GM15510 (cell line): ENCODE results near the gene BSDC1.

Source experiments
- POLR2A ChIP-seq: IDR thresholded peaks from 3 replicates; pipeline ENCODE4 v1.6.1; 2011; ENCODE audit warnings: borderline replicate concordance; ENCODE audit not compliant: insufficient read length; ENCODE audit errors: extremely low read depth

Gene BSDC1

DNA sequence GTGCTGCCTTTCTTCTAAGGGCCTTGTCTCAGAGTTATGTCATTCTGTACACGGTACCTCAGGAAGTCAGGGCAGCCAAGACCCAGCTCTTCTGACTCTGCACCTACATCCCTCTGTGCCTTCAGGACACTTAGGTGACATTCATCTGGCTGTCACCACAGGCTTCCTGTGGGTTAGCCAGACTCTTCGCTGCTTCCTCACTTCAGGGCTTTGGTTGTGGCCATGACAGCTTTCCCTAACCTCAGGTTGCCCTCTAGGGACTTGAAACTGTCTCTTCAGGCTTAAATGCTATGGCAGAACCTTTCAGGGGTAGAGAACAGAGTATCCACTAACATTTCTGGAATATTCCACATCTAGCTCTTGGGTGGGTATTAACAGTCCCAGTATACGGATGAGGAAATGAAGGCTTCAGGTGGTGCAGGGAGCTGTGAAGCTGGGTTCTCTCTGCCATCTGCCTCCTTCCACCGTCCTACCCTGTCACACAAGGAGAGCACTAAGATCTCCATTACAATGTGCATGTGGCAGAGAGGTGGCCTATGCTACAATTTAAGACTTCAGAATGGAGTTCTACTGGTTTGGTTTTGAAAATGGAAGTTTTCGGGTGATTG, 22.0 kb downstream of the BSDC1 start:
- no peak for TF ChIP-seq POLR2A

DNA sequence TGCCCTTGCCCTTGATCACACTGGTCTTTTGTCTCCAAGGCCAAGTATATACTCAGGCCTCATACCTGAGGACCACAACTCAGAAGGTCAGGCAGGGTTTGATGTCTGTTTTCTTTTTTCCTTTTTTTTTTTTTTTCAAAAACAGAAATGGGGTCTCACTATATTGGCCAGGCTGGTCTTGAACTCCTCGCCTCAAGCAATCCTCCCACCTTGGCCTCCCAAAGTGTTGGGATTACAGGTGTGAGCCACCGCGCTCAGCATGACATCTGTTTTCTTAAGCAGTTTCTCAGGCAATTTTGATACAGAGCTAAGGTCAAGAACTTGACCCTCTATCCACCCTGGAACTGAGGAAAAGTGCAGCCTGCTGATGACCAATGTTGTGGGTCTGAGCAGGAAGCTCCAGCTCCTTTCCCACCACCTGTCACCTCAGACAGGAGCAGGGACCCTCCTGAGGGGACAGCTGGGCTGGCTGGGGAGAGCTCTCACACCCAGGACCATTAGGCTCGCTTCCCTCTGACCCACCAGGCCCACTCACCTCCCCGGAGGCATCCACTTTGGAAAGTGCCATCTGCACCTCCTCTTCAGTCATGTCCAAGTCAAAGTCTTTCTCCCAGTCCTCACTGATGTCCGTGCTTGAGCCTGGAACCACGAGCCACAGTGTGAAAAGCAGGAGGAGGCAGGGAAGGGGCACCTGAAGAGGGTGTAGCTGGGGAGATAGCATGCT, 26.2 kb downstream of the BSDC1 start:
- no peak for TF ChIP-seq POLR2A

DNA sequence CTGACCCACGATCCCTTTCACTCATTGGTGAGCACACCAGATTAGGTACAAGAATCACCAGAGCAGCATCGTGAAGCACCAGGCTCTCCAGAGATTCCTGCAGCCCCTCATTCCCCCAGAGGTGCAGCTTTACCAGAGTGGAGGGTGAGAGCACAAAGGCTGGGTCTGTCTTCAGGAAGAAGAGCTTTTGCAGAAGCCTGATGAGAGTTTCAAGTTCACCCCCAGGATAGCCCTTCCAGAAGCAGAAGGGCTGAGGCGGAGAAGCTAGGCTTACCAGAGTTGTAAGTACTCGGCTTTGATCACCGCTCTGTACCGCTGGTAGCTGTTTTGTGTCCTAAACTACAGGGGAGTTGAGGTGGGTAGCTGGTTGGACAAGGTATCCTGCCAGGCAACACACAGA, 28.8 kb downstream of the BSDC1 start:
- no peak for TF ChIP-seq POLR2A

DNA sequence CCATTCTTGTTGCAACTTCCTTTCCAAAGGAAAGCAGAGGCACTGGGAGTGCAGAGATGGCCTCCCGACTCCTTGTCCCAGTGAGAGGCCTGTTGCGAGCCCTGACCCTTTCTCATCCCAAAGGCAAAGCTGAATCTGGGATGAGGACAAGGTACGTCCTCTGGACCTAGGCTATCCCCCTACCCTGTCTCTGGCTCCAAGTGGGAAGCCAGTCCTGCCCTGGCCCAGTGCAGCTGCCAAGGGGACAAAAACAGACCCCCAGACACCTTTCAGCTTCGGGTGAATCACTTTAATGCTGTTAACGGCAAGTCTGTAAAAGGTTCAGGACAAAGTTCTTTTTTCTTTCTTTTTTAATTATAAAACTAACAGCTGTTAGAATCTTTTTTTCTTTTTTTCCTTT, 29.4 kb downstream of the BSDC1 start:
- no peak for TF ChIP-seq POLR2A

DNA sequence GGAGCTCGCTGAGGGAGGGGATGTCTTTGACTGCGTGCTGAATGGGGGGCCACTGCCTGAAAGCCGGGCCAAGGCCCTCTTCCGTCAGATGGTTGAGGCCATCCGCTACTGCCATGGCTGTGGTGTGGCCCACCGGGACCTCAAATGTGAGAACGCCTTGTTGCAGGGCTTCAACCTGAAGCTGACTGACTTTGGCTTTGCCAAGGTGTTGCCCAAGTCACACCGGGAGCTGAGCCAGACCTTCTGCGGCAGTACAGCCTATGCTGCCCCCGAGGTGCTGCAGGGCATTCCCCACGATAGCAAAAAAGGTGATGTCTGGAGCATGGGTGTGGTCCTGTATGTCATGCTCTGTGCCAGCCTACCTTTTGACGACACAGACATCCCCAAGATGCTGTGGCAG, 30.5 kb downstream of the BSDC1 start:
- no peak for TF ChIP-seq POLR2A

DNA sequence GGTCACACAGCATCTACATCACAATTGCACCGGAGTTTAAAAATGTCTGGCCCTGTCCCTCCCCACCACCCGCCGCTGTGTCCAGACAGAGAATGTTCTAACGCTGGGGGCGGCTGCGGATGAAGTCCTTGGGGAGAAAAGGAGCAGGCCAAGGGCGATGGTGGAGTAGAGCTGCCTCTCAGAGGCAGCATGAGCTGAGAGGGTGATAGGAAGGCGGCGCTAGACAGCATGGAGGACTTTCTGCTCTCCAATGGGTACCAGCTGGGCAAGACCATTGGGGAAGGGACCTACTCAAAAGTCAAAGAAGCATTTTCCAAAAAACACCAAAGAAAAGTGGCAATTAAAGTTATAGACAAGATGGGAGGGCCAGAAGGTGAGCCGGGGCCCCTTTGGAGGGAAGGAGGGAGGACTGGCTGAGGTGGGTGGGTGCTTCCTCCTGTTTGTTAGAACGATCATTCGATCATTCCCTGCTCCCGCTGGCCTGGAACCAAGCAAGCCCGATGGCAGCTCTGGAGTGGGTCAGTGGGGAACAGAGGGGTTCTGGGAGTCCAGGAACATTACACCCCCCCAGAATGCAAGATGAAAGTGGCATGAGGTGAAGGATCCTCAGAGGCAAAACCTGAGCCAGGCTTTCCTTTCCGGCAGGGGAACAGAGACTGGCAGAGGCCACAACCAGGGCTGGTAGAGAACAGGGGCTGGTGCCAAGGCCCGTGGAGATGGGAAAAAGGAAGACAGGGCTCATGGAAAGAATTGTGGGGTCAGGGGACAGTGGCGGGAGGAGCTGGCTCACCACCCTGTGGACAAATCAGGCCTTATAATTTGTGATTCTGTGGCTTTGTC, 31.5 kb downstream of the BSDC1 start, which contains the start of the genes FAM229A and TSSK3:
Gene FAM229A (minus strand): TSS at position 12 of the 840 bp plus-strand sequence. CDS start 394 bp downstream, outside the sequence.
Gene TSSK3 (plus strand): TSS at position 66 of the 840 bp plus-strand sequence. CDS start 163 bp downstream, at position 229.
- no peak for TF ChIP-seq POLR2A

DNA sequence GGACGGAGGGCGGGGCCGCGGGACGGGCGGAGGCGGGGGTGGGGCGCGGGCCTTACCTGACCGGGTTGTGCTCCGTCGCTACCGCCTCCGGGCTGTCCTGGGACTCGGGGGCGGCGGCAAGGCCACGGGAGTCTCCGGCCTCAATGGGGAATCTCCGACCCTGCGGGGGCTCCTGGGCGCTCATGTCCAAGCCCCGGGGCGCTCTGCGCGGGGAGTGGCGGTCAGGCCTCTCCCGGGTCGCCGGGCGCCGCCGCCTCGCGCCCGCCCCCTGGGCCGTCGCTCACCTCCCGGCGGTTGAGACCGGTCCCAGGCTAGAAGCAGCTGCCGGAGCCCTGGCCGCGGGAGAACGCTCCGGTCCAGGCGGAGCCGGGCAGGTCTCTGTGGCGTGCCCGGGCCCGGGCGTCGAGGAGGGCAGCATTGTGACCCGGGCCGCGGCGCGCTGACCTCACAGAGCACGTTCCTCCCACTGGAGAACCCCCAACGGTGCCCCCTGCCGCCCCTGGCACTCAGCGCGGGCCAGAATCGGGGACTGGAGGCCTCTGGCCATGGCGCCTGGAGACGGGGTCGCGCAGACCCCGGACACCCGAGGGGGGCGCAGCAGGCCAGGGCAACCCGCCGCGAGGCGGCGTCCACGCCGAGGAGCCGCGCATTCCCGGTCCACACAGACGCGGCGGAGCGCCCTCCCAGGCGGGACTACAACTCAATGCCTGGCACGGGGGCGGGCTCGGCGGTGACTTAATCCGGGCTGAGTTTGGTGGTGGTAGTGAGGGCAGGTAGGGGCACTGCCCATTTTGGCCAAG, 32.4 kb downstream of the BSDC1 start:
- TF ChIP-seq POLR2A, result no peak

DNA sequence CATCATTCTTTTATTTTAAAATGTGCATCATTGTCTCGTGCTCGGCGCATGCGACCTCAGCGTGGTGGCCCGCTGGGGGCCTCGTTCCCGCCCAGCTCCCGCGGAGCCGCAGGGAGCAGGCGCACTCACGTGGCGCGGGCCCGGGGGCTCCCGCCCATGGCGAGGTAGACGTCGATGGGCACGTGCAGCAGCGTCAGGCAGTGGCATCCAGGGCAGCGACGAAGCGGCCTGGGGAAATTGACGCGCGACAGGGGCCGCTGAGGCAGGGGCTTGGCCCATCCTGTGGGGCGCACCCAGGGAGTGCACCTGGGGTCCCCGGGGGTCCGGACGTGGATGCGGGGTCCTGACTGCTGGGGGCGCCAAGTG, 33.0 kb downstream of the BSDC1 start:
- TF ChIP-seq POLR2A, result no peak

DNA sequence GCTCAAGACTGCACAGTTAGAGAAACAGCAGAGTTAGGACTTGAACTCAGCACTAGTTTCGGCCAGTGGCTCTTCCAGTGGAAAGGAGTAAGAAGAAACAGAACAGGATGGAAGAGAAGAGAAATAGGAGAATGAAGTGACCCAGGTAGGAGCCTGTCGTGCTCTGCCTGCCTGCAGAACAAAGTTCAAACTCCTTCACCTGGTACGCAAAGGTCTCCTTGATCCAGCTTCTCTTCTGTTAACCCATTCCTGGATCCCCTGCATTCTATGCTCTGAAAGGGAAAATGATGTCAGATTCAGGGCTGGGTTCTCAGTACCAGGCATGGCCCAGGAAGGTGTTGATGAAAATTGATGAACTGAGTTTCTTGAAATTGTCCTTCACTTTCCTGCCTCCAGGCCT, 35.8 kb downstream of the BSDC1 start:
- no peak for TF ChIP-seq POLR2A

DNA sequence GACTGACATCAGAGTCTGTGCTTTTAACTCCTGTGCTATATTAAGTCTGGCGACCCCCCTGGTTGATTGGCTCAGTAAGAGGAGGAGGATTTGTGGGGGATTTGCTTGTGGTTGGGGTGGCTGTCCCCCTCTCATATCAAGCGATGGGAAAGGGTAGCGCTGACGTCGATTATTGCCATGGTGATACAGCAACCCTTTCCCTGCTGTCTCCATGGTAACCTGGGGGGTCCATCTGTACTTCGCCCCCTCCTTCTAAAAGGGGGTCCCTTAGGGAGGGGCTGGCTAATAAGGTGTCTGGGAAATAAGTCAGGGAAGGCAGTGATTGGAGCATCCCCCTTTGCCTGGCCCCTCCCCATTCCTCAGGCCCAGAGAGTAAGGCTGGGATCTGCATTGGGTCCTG, 36.6 kb downstream of the BSDC1 start:
- no peak for TF ChIP-seq POLR2A

DNA sequence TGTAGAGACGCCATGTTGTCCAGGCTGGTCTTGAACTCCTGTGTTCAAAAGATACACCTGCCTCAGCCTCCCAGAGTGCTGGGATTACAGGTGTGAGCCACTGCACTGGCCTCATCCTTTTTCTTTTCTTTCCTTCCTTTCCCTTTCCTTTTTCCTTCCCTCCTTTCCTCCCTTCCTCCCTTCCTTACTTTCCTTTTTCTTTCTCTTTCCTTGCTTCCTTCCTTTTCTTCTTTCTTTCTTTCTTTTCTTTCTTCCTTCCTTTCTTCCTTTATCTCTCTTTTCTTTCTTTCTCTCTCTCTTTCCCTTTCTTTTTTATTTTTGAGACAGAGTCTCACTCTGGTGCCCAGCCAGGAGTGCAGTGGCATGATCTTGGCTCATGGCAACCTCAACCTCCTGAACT, 37.8 kb downstream of the BSDC1 start:
- no peak for TF ChIP-seq POLR2A

DNA sequence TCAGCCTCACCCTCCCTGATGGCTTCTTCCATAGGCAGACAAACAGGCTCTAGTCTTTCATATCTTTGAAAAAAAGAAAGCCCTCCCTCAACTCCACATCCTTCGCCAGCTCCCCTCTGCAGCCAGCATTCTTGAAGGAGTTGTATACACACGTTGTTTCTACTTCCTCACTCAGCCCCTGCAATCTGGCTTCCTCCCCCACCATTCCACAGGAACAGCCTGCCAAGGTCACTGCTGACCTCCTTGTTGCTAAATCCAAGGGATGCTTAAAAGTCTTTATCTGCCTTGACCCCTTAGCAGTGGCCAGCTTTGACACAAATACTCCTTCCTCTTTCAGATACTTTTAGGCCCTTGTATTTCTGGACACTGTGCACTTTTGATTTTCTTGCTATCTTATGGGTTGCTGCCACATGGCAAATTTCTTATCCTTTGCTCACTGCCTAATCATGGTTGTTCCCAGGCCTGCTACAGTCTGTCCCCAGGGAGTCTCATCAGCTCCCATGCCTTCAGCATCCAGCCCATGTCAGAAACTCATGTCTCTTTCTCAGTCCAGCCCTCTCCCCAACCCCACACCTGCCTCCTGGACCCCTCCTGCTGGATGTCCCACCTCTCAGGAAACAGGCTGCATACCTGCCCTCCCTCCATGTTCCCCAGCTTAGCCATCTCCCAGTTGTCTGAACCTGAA, 40.2 kb downstream of the BSDC1 start:
- TF ChIP-seq POLR2A, result no peak

DNA sequence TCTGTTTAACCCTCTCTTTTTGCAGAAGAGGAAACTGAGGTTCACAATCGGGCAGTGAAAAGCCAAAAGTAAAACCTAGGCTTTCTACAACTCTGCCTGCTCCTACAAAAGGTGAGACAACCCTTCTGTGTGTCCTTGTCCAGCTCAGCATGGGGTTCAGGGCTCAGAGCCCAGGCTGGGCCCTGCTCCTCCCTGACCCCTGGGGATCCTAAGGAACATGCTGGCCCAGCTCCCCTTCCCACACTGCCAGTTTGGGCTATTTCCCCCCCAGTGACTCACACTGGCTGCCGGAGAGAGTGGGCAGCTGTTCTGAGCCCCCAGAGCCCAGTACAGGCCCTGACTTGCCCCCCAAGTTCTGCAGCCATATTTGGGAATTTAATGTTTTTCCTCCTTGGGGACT, 40.8 kb downstream of the BSDC1 start:
- no peak for TF ChIP-seq POLR2A

DNA sequence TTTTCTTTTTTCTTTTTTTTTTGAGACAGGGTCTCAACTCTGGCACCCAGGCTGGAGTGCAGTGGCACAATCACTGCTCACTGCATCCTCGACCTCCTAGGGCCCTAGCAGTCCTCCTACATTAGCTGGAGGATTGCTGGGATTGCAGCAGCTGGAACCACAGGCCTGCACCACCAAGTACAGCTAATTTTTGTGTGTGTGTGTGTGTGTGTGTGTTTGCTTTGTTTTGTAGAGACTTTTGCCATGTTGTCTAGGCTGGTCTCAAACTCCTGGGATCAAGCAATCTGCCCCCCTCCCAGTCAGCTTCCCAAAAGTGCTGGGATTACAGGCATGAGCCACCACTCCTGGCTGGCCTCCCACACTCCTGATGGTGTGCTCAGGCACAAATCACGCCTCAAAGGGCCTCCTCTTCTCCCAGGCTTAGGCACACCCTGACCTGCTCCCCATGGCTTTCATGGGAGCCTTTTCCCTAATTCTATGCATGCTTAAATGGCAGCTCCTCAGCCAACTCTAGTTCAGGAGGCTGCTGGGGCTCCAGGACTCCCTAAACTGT, 41.3 kb downstream of the BSDC1 start:
- TF ChIP-seq POLR2A, result no peak

DNA sequence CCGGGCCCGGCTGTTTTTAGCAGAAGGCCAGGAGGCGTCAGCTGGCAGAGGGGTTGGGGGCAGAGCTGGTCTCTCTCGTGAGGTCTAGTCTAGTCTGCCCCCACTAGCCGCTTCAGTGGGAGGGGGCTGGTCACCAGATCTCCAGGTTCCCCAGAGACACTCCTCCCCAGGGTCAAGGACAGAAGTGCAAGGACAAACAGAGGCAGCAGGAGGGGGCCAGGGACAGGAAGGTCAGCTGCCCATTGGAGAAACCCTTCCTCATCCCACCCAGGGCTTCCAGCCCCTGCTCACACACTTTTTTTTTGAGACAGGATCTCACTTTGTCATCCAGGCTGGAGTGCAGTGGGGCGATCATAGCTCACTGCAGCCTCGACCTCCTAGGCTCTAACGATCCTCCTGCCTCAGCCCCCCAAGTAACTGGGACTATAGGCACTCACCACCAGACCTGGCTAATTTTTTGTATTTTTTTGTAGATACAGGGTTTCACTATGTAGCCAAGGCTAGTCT, 41.9 kb downstream of the BSDC1 start:
- no peak for TF ChIP-seq POLR2A
